ENCODE results near the gene RAET1G. TPM values are rescaled to one million over a fixed set of nuclear protein-coding genes. Genes with fewer than 3 reads are reported as not detected.
A peak's percentile ranks its signal among the peaks of the same experiment; 100 is the strongest.

RAET1G gene
- total and polyA plus RNA-seq, 9 of the 15 experiments (the other 6 are each of a cell fraction or from before 2014, with no cell fraction given), result 0.11 TPM; not detected in 8

DNA sequence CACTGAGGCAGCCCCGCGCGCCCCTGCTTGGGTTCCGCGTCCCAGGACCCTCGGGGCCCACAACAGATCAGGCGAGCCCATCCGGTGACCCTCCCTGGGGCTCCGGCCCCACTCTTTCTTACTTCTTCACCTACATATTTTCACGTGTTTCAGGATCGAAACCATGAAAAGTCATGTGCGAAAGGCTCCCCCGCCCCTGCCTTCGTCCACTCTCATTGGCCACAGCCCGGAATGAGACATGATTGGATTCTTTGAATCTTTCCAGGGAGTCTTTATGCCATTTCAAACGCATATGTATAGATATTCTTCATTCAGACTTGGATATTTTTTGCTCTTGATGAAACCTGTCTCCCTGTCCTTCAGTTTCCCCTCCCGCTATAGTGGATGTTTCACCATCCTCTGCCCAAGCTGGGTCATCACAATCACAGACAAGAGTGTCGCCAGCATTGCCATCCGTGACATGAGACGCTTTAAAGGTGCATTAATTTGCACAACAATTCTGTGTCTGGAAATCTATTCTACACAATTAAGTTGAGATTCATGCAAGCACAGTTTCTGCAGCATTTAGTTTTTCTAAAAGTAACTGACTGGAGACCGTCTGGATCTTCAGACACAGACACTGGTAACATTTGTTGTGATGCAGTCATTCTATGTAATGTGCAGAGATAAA is 32.2 kb upstream of the RAET1G start (continued):
- TF ChIP-seq, protein P1, sequence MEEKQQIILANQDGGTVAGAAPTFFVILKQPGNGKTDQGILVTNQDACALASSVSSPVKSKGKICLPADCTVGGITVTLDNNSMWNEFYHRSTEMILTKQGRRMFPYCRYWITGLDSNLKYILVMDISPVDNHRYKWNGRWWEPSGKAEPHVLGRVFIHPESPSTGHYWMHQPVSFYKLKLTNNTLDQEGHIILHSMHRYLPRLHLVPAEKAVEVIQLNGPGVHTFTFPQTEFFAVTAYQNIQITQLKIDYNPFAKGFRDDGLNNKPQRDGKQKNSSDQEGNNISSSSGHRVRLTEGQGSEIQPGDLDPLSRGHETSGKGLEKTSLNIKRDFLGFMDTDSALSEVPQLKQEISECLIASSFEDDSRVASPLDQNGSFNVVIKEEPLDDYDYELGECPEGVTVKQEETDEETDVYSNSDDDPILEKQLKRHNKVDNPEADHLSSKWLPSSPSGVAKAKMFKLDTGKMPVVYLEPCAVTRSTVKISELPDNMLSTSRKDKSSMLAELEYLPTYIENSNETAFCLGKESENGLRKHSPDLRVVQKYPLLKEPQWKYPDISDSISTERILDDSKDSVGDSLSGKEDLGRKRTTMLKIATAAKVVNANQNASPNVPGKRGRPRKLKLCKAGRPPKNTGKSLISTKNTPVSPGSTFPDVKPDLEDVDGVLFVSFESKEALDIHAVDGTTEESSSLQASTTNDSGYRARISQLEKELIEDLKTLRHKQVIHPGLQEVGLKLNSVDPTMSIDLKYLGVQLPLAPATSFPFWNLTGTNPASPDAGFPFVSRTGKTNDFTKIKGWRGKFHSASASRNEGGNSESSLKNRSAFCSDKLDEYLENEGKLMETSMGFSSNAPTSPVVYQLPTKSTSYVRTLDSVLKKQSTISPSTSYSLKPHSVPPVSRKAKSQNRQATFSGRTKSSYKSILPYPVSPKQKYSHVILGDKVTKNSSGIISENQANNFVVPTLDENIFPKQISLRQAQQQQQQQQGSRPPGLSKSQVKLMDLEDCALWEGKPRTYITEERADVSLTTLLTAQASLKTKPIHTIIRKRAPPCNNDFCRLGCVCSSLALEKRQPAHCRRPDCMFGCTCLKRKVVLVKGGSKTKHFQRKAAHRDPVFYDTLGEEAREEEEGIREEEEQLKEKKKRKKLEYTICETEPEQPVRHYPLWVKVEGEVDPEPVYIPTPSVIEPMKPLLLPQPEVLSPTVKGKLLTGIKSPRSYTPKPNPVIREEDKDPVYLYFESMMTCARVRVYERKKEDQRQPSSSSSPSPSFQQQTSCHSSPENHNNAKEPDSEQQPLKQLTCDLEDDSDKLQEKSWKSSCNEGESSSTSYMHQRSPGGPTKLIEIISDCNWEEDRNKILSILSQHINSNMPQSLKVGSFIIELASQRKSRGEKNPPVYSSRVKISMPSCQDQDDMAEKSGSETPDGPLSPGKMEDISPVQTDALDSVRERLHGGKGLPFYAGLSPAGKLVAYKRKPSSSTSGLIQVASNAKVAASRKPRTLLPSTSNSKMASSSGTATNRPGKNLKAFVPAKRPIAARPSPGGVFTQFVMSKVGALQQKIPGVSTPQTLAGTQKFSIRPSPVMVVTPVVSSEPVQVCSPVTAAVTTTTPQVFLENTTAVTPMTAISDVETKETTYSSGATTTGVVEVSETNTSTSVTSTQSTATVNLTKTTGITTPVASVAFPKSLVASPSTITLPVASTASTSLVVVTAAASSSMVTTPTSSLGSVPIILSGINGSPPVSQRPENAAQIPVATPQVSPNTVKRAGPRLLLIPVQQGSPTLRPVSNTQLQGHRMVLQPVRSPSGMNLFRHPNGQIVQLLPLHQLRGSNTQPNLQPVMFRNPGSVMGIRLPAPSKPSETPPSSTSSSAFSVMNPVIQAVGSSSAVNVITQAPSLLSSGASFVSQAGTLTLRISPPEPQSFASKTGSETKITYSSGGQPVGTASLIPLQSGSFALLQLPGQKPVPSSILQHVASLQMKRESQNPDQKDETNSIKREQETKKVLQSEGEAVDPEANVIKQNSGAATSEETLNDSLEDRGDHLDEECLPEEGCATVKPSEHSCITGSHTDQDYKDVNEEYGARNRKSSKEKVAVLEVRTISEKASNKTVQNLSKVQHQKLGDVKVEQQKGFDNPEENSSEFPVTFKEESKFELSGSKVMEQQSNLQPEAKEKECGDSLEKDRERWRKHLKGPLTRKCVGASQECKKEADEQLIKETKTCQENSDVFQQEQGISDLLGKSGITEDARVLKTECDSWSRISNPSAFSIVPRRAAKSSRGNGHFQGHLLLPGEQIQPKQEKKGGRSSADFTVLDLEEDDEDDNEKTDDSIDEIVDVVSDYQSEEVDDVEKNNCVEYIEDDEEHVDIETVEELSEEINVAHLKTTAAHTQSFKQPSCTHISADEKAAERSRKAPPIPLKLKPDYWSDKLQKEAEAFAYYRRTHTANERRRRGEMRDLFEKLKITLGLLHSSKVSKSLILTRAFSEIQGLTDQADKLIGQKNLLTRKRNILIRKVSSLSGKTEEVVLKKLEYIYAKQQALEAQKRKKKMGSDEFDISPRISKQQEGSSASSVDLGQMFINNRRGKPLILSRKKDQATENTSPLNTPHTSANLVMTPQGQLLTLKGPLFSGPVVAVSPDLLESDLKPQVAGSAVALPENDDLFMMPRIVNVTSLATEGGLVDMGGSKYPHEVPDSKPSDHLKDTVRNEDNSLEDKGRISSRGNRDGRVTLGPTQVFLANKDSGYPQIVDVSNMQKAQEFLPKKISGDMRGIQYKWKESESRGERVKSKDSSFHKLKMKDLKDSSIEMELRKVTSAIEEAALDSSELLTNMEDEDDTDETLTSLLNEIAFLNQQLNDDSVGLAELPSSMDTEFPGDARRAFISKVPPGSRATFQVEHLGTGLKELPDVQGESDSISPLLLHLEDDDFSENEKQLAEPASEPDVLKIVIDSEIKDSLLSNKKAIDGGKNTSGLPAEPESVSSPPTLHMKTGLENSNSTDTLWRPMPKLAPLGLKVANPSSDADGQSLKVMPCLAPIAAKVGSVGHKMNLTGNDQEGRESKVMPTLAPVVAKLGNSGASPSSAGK (IDR thresholded peaks at IDR 0.05), result peak; percentile 46
